Fibroblast of the conjunctiva (primary cell): ENCODE results near the gene CTNS.
"Not testable (repeated sequence)": the region's sequence is repeated elsewhere in the genome, so short reads cannot be mapped to it uniquely, and the experiment has no call there.

Experiments used
- DNase-seq: peaks from one replicate; pipeline ENCODE4 v3.0.0-alpha.2; 2010; ENCODE audit warnings: low read depth

Gene CTNS

DNA sequence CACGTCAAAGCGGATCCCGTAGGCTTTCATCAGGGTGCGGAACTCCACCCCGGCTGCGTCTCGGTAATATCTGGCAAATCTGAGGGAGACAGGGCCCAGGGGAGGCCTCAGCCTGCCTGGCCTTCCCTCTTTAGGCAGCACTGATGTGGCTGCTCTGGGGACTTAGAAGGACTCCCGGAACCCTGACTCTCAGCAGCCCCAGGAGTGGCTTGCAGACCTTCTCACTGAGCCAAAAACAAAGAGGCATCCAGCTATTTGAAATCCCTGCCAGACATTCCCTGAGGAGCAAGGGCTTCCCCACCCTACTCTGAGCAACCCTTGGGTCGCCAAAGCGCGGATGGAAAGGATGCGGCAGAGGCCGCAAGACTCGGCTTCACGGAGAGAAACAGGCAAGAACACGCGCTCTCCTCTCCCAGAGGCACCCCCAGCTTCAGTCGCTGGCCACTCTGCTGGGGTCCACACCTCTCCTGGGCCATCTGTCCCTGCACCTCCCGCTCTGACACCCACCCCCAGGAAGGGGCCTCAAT is 51.5 kb downstream of the CTNS start:
- DNase-seq = no peak

DNA sequence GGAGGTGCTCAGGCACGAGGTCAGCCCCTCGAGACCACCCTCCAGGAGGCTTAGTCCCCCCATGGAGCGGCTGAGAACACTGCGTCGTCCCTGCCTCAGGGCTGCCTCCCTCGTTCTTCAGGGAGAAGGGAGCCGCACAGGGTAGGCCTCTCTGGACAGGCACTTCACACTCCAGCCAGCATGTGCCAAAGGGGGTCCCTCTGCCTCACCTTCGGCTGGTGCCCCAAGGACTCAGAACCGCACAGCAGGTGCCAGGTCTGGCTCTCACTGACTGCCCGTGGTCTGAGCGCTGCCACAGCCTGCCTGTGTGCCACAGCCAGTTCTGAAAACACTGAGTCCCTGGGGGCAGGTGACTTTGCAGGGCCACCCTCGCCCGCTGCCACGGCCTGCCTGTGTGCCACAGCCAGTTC is 52.3 kb downstream of the CTNS start:
- DNase-seq = no peak

DNA sequence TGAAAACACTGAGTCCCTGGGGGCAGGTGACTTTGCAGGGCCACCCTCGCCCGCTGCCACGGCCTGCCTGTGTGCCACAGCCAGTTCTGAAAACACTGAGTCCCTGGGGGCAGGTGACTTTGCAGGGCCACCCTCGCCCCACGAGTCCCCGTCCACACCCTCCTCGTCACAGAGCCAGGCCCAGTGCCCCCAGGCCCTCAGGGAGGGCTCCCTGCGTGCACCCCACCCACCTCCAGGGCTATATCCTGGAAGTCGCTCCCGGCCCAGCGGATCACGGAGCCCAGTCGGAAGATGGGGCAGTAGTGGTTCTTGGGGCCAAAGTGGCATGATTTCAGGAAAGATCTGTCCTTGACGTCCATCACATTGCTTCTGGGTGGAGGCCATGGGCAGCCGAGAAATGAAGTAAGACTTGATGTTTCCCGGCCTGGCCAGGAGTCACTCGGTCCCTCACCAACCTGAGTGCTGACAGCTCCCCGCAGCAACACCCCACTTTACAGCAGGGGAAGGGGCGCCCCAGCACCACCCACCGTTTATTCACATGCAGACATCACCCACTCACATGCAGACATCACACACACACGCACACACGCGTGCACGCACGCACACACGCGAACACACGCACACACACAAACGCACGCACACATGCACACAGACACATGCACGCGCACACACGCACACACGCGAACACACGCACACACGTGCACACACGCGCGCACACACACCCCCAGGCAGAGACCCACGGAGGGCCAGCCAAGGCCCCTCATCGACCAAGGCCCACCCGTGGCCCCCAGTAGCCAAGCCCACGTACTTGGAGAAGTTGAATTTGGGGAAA is 52.9 kb downstream of the CTNS start:
- DNase-seq = no peak

DNA sequence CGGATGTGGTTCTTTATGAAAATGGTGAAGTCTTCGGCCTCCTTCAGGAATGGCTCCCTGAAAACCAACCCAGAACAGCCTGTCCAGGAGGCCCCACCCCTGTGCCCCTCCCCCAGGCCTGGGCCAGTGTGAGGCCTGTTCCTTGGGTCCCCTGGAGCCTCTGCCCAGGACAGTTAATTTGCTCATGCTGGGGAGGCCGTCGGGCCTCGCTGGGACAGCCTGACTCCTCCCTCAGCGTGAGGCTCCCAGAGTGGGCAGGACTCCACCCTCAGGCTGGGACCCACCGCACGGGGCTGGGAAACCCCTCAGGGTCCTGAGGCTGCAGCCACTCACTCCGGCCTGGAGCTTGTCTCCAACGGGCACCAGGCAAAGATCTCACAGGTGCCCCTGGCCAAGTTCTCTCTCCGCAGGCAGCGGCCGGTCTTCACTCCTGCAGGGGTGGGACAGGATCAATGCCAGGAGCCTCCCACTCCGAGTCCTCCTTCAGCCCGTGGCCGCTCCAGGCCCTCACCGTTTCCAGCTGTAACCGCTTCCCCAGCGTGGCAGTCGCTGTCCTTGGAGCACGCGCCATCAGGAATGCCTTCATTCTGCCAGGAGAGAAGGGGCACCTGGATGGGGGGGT is 53.6 kb downstream of the CTNS start:
- no peak for DNase-seq

DNA sequence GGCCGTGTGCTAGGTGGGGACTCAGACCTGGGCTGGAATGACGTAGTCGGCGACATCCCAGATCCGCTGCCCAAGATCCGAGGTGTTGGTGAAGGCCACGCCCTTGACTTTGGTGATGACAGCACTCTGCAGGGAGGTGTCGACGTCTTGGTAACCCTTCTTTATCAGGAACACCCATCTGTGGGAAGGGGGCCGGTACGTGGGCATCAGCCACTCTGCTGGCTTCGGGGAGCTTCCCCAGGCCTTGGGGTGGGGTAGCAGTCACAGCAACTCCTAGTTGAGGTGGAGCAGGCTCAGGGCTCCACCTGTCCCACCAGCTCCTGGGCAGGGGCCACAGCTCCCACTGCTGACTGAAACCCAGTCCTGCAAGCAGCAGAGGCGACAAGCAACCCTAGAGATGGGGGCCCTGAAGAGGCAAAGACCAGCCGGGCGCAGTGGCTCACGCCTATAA is 55.1 kb downstream of the CTNS start:
- DNase-seq = no peak

DNA sequence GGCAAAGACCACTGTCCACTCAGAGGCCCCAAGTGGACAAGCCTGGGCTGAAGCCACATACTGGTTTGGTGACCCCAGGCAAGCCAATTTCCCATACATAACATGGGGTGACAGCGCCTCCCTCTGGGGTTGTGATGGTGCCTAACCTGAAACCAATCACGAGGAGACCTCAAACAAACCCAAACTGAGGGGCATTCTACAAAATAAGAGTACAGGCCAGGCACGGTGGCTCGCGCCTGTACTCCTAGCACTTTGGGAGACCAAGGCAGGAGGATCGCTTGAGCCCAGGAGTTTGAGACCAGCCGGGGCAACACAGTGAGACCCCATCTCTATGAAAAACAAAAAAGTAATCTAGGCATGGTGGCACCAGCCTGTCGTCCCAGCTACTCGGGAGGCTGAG is 55.8 kb downstream of the CTNS start:
- DNase-seq = no peak

DNA sequence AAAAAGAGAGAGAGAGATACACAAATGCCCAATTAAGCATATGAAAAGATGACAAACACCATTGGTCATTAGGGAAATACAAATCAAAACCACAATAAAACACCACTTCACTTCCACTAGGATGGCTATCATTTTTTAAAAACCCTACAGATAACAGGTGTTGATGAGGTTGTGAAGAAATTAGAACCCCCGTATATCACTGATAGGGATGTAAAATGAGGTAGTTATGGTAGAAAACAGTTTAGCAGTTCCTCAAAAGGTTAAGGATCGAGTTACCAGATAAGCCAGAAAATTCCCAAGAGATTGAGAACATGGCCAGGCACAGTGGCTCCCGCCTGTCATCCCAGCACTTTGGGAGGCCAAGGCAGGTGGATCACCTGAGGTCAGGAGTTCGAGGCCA is 56.6 kb downstream of the CTNS start:
- DNase-seq = no peak

DNA sequence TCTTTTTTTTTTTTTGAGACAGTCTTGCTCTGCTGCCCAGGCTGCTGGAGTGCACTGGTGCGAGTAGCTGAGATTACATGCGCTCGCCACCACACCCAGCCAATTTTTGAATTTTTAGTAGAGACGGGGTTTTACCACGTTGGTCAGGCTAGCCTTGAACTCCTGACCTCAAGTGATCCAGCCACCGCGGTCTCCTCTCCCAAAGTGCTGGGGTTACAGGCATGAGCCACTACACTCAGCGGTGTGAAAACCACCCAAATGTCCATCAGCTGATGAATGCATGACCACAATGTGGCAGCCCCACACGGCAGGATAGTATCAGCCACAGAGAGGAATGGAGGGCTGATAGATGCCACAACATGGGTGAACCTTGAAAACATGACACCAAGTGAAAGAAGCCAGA is 57.3 kb downstream of the CTNS start:
- DNase-seq = no peak

DNA sequence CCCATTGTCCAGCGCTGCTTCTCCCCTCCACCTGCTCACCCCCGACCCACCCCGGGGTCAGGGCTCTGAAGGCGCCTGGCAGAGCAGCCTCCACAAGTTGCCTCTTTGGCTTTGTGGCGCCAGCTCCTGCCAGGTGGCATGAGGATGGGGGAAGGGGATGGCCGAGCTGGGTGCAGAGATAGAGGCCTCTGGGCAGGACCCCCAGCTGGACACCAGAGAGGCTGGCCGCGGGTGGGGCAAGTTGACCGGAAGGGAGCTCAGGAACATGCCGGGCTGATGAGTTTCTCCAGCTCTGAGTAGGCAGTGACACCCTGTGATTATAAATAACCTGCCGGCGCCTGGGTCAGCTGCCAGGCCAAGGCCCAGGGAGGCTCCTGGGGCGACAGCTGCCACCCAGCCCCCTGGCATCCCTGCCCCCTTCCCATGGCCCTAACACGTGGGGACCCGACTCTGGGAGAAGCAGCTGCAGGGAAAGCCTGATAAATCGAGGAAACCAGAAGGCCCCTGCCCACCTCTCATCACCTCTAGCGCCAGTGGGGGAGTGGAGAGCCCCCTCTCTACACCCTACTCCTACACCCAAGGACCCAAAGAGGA is 58.7 kb downstream of the CTNS start:
- DNase-seq = no peak

DNA sequence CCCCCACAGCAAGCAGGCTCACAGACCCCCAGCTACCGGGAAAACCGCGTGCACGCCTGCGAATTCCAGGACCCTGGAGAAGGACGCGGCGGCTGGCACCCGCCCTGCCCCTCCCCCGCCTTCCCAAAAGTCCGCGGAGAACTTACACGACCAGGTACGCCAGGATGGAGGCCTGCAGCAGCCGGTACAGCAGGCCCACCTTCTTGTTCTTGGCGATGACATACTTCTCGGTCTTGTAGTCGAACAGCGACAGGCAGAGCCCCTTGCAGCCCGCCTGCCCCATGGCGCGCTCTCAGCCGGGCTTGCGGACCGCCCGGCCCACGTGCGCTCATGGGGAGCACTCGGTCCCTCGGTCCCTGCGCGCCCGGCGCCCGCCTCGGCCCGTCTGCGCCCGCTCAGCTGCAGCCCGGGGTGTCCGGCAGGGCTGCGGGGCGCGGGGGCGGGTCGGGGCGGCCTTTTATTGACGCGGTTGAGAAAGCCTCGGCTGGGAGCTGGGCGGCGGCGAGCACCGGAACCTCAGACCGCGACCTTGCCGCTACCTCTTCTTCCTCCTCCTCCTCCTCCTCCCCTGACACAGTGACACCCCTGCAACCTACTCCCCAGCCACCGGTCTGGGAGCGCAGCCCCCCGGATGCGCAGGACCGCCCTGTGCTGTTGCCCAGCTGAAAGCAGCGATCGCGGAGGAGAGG is 59.3 kb downstream of the CTNS start, which contains the start of gene P2RX5:
Gene P2RX5 (minus strand): TSS at position 433 of the 689 bp plus-strand sequence. CDS start 150 bp downstream, at position 283.
- no peak for DNase-seq

DNA sequence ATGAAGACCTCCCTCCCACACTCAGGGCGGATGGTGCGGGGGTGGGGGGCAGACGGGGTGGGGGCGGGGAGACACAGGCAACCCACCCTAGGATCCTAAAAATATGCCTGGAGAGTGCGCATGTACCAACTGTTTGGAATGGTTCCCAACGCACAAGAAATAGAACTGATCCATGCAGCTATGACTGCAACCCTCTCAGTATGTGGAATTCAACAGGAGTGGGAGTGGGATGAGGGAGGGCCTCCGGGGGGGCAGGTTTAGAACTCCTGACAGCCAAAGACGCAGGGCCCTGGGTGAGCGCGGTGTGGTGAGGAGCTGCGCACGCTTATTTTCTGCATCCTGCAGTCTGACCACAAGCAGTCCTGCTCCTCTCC is 60.5 kb downstream of the CTNS start:
- DNase-seq = no peak

DNA sequence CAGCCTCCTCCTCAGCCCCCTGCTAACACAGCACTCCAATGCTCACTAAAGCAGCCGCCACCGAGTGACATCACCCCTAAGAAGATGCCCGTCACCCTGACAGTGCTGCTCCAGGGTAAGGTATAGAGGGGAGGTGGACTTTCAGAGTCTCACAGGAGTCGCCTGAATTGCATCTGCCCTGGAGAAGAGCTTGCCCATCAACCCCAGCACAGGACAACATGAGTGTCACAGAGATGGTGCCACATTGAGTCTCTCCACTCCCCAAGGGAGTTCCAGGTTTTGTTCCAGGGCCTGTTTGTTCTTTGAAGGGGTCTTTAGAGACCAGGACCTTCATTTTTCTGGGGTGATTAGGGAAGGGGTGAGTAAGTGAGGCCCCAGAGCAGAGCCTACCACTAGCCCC is 61.6 kb downstream of the CTNS start:
- DNase-seq = no peak

DNA sequence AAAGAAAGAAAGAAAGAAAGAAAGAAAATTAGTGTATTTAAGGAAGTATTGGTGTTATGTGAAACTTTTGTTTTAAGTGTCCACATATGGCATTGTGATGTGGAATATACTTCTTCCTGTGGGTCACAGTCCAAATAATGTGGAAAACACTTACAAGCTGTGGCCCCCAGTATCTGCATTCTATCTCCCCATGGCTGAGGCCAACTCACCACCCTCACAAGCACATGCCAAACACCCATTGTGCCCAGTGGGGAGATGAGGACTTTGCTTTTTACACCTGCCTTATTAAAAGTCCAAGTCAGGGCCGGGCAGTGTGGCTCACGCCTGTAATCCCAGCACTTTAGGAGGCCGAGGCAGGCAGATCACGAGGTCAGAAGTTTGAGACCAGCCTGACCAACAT is 63.4 kb downstream of the CTNS start:
- DNase-seq = no peak

DNA sequence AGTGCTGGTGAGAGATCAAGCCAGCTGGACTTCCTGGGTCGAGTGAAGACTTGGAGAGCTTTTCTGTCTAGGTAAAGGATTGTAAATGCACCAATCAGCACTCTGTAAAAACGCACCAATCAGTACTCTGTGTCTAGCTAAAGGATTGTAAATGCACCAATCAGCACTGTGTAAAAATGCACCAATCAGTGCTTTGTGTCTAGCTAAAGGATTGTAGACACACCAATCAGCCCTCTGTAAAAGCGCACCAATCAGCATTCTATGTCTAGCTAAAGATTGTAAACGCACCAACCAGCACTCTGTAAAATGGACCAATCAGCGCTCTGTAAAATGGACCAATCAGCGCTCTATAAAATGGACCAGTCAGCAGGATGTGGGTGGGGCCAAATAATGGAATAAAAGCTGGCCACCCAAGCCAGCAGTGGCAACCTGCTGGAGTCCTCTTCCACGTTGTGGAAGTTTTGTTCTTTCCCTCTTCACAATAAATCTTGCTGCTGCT is 65.5 kb downstream of the CTNS start:
- DNase-seq = not testable (repeated sequence)

DNA sequence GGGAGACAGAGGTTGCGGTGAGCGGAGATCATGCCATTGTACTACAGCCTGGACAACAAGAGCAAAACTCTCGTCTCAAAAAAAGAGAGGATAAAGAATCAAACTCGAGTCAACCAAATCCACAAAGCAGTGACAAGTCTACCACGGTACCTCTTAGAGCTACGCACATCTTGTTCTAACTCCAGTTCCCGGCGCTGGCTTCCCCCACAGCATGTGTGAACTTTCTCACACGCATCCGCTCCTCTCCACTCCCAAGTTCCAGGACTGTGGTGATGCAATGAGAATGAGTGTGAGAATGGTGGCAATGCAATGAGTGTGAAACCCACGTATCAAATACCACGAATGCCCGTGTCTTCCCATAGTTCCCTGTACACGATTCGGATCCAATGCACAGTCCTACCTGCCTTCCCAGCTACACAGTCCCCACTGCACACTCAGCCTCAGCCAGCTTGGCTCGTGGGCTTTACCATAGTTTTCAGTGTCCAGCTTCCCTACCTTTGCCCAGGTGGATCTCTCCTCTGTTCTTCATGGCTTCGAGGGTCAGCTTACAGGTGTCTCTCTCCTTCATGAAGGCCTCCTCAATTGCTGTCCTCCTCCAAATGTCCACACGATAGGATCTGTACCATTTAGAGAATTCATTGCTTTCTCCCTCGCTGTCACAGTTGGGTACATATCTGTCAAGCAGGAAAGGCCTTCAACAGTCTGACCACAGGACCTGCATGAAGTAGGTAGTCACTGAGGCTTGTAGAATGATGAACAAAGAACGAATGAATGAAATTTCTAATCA is 68.6 kb downstream of the CTNS start:
- no peak for DNase-seq

DNA sequence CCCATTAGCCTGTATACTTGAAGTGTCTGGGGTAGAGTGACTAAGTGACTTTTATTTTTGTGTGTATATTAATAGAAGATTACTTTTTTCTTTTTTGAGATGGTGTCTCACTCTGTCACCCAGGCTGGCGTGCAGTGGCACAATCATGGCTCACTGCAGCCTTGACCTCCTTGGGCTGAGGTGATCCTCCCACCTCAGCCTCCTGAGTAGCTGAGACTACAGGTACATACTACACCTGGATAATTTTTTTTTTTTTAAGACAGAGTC is 69.1 kb downstream of the CTNS start:
- DNase-seq = not testable (repeated sequence)

DNA sequence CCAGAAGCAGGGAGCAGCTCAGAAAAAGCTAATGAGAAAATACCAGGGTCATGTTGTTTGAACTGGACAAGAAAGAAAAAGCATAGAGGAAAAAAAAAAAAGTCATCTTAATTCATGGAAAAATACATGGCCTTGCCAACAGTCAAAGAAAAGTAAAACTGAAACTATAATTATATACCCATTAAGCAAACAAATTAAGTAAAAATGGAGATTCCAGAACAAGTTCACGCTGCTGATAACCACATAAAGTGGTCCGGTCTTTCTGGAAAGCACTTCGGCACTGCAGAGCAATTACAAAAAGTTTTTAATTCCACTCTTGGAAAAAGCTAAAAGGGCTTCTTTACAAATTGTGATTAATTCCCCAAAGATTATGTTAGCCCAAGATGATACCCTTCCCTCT is 71.8 kb downstream of the CTNS start:
- DNase-seq = no peak

DNA sequence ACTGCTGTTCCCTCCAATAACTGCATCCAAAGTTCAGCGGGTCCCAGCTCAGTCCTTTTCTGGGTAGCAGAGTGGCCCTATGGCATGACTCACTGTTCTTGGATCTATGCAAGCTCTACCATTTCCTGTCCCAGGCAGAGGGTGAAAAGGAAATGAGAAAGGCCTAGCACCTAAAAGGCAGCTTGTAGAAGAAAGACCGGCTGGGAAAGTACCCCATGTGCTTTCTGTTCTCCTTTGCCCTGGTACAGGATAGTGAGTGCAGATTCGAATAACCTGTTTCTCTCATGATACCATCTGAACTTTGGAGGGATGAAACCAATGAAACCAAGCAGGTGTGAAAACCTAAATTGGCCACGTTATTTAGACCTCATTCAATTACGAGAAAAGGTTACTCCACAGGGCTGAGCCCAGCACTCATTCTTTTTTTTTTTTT is 74.4 kb downstream of the CTNS start:
- DNase-seq = no peak
